ENCODE results near the gene BCL2L1.
A peak's percentile ranks its signal among the peaks of the same experiment; 100 is the strongest.

The BCL2L1 gene

DNA sequence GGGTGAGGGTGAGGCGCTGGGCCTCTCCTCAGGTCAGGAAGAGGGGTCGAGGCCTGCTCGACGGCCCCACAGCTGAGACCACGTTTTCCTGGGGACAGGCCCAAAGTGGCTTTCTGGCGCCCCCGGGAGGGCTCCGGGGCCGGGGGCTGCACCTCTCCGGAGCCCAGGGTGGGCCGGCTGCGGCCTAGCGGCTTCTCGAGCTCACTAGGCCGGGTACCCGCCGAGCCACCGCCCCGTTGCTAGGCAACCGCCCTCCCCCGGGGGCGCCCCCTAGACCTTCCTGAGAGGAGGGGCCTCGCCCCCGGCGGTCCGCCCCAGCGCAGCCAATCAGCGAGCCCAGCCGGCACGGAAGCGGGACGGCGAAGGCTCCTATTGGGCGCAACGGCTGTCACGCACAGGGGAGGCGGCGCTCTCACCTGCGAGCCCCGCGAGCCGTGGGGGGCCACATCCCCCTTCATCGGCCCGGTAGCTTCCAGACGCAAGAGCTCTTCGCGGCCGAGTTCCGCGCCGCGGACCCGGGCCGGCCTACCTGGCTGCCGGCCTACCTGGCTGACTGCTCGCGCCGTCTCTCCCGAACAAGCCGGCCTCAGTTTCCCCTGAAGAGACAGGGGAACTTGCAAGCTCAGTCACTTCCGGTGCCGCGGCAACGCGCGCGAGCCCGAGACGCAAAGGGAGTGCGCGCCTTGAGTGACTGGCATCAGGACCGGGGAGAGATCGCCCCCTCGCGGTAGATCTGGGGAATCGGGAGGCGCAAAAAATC is 831 bp upstream of the BCL2L1 start:
- DNase-seq = peak; percentile 96 to 98

DNA sequence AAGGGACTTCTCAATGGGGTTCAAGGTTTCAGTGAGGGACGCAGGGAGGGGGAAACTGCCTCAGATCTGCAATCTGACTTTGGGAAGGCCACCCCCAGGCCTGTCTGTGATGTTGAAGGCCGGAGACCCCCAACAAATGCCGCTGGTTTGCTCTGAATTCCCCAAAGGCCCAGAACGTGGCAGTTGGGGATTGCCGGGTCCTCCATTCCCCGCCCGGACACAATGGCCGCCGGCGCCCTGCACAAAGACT is 326 bp upstream of the BCL2L1 start:
- no peak for DNase-seq

DNA sequence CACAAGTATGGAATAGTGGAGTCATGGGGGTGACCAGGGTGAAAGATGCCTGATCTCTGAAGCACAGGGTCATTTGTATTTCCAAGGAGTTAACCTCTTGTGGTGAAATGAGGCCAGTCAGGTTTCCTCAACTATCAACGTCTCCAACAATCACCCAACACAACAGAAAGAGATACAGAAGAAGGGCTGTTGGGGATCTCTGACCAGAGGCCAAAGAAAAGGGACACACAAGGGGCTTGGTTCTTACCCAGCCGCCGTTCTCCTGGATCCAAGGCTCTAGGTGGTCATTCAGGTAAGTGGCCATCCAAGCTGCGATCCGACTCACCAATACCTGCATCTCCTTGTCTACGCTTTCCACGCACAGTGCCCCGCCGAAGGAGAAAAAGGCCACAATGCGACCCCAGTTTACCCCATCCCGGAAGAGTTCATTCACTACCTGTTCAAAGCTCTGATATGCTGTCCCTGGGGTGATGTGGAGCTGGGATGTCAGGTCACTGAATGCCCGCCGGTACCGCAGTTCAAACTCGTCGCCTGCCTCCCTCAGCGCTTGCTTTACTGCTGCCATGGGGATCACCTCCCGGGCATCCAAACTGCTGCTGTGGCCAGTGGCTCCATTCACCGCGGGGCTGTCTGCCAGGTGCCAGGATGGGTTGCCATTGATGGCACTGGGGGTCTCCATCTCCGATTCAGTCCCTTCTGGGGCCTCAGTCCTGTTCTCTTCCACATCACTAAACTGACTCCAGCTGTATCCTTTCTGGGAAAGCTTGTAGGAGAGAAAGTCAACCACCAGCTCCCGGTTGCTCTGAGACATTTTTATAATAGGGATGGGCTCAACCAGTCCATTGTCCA is 1.0 kb downstream of the BCL2L1 start:
- no peak for DNase-seq

DNA sequence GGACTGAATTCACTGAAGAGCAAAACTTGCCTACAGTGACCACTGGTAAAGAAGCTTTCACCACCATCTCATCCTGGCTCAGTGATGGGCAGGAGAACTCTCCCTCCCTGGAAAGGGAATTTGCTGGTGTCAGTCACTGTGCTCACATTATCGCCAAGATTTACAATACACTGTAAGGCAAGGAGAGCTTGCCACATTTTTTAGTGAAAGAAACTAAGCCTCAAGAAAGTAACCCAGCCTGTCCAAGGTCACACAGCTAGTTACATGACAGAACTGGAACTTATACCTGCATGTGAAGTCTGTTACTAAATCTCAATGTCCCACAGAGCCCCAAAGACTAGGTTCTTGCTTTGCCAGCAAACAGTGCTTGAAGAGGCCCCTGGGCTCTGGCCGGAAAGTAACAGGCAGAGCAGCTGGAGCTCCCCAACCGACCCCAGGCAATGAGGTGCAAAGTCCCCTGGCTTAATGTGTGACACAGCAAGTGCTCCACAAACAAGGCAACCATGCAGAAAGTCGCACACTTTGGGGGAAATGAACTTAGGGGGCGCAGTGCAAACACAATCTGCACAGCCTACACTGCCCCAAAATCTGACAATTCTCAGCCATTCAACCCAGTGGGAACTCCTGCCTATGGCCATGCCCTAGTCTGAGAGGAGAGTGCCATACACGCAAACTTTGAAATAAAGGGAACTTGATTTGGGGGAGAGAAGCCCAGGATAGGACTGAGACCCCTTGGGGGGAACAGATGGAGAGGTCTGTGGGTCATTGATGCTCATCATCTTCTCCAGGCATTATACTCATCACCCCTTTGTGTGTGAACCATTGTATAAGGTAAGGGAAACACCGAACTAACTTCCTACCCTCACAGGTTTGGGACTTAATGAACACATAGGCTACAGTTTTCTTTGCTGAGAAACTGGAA is 1.9 kb downstream of the BCL2L1 start:
- DNase-seq = no peak

DNA sequence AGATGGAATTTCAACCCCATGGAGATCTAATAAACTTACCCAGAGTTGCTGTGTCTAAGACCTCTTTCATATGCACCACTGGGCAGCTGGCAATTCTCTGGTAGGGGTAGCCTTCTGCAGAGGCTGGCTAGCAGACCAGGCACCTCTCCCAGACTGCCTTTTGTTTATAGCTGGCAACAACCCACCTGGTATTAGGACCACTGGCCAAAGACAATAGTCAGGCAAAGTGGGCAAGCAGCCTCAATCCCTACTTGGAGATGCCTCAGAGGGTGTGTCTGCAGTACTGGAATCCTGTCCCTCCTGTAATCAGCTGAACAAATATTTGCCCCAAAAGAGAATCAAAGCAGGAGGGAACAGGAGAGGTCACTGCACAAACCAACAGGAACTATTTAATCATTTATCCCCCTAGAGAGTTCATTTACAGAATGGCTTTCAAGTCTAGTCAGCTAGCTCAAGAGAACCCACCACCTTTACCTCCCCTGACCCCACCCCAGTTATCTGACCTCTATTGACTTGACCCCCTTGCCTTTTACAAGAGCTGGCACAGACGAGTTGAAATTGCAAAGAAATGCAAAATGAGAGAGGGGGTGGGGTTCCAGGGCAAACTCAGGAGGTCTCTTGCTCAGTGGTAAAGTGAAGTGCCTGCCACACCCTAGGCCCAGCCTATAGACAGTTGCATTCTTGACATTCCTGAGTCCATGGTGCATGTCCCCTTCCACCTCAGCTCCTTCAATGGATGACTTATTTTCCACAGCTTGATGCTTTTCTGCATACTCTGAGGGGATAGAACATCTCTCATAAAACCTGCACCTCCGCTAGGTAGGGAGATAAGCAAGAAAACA is 2.8 kb downstream of the BCL2L1 start:
- DNase-seq = no peak

DNA sequence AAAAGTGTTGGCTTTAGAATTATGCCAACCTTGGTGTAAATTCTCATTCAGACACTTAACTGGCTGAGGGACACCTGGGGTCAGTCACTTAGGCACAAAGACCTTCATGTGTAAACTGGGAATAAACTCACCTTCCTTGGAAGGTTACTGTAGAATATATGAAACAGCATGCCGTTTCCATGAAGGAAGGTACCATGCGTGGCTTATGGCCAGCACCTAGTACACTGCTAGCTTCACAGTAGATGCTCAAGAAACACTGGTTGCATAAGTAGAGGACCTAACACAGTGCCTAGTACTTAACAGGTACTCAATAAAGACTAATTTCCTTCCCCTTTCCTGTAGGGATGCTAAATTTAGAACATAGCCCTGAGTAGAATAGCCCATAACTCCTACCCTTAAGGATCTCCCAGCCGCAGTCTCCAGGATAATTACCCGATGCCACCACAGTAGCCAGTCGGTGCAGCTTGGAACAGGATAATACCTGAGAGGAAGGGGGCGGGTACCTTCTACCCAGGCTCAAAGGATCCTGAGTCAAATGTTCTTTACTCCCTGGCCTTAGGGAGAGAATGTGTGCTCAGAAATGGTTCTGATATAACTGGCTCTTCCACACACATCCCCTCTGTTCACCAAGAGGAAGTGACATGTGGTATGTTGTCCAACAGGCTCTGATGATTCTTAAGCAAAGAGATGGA is 3.6 kb downstream of the BCL2L1 start:
- no peak for DNase-seq

DNA sequence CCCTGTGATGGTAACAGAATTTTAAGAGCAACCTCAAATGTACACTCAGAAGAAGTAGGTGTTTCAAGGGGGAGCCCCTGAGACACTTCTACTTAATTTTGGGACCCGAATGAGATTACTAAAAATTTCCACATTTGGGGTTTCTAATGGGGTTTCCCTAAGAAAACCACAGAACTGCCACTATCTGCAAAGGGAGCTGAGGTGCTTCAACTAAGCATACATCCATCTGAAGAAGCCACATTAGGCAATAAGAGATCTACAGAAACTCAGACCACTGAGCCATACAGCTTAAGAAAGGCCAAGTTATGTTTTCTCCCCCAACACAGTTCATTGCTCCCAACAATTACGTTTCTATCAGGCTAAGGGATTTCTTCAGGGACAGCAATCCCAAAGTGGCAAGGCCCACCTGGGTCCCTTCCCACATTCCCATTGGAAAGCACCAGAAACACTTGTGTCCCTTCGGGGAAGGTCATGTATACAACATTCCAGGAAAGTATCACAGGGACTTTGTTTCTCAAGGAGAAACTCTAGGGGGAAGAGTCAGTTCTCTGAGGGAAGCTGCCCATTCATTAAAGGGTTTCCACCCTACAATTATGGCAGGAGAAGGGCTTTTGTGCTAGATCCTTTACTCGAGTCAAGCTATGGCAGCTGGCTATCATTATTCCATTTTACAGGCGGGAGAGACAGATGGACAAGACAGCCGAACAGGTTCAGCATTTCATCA is 5.0 kb downstream of the BCL2L1 start:
- peak; percentile 39 to 46 for DNase-seq

DNA sequence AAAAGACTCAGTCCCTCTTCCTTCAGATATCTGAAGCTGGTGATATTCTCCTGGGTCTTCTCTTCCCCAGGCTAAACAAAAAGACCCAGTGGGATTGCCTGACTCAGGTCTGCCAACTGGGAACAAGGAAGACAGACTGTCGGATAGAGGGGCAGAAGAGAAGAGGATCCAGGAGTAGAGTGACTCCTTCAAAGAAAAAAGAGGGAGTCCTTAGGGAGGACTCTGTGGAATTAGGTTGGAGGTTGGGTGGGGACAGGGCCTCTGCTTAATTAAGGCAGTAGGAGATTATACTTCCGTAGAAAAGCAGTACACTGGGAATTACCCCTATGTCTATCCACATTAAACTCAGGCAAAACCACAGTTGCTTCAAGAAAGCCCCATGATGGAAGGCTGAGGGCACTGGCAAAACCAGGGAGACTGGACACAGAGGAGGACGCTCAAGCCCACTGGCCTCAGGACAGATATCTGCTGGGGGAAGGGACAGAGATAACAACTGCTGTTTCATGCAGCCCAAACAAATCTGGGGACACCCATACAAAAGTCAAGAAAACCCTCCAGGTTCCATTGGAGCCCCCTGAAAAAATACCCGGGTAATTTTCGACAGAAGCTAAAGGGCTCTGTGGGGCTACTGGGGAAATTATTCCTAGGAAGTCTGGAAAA is 5.7 kb downstream of the BCL2L1 start:
- no peak for DNase-seq

DNA sequence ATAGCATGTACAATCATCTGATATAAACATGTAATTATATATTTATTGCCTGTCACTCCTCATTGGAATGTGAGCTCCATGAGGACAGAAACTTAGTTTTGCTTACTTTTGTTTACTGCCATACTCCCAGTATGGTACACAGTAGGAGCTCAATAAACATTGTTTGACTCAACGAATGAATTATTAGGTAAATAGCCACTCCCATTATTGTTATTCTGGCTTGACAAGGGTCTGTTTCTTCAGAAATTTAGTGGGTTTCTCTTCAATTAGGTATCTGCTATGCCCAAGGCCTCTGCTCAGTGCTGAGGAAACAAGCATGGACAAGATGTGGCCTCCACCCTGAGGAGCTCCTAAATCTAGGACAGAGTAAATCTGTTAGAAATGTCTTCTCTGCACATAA is 6.3 kb downstream of the BCL2L1 start:
- DNase-seq = no peak

DNA sequence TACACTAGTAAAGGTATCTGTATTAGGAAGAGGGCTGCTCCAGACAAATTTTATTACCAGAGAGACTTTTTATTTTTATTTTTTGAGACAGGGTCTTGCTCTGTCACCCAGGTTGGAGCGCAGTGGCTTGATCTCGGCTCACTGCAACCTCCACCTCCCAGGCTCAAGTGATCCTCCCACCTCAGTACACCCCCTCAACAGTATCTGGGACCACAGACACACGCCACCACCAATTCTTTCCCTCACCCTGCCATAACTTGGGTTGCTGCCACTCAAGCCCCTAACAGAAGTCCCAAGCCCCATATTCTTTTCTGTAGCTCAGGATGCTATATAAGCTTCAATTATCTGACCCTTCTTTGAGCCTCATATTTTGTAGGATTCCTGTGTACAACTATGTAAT is 6.9 kb downstream of the BCL2L1 start:
- no peak for DNase-seq

DNA sequence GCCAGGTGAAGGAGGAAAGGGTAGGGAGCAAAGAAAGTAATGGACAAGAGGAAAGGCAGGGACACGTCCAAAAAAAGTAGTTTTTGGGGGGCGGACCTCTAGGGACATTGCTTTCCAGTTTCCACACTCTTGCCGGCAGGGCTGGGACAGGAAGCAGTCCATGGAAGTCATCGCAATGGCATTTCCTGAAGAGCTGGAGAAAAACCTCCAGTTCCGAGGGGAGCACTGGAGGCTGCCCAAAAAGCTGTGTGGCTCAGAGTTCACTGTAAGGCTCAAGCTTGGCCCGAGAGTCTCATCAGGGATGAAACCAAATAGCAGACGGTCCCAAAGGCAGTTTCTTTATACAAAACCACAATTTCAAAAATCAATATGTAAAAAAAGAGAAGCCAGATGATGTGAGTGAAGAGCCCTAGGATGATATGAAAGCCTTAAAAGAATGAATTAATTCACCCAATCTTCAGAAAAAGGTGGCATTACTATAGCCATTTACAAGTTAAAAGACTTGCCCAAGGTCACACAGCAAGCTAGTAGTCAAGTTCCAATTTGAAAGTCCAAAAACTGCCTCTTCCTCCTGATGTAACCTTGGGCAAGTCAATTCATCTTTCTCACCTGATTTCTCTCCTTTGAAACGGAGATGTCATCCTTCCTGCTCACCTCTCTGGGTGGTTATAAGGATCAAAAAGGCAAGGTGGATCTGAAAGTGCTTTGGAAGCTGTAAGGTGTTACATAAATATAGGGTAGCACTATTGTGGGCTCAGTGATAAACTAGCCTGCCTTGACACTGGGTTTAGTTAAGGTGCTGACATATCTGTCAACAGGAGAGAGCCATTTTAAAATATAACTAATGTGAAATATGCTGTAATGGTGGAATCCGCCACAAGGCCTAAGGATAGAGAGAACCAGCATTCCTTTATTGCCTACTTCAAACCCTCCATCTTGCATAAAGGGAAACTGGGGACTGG is 9.1 kb downstream of the BCL2L1 start:
- DNase-seq = no peak

DNA sequence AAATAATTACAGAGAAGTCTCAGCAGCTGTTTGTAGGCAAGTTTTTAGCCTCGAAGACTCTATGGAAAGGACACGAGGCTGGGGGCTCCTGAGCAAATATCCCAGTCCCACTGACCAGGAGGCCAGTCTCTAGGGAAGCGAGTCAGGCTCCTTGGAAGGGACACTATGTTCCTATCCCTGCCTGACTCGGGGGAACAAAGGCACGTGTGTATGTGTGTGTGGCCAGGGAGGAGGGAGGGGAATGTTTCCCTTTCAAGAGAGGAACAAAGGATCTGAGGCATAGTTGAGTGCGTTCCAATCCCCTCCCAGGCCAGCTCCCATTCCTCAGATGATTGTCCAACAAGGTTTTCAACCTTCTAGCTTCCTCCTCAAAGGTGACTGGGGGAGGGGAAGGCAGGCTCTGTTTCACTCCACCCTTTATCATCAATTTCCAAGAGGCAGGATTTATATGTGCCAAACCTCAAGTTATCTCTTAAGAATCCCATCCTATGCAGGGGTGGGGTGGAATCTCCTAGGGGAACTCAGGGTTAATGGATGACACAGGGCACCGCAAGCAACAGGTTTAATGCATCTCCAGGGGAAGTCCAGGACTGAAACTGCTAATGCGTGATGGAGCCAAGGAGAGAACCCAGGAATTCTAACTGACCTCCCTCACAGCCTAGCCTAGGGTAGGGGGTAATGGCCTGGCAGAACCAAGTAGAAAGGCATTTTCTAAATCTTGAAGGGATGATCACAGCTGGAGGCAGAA is 9.9 kb downstream of the BCL2L1 start:
- DNase-seq = no peak

DNA sequence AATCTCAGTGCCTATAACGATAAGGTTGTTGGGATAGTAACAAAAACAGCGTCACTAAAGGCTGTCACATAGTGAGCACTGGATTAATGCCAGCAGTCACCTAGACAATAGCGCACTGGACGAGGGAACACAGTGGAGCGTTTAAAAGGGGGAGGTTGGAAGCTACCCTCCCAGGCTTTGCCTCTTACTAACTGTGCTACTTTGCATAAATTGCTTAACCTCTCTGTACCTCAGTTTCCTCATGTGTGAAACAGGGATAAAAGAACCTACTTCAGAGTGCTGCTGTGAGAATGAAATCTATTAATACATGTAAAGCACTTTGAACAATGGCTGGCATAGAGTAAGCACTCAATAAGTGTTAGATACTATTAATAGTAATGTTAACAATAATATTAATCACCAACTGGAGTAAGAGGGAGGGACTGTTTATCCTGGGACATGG is 10.5 kb downstream of the BCL2L1 start:
- no peak for DNase-seq

DNA sequence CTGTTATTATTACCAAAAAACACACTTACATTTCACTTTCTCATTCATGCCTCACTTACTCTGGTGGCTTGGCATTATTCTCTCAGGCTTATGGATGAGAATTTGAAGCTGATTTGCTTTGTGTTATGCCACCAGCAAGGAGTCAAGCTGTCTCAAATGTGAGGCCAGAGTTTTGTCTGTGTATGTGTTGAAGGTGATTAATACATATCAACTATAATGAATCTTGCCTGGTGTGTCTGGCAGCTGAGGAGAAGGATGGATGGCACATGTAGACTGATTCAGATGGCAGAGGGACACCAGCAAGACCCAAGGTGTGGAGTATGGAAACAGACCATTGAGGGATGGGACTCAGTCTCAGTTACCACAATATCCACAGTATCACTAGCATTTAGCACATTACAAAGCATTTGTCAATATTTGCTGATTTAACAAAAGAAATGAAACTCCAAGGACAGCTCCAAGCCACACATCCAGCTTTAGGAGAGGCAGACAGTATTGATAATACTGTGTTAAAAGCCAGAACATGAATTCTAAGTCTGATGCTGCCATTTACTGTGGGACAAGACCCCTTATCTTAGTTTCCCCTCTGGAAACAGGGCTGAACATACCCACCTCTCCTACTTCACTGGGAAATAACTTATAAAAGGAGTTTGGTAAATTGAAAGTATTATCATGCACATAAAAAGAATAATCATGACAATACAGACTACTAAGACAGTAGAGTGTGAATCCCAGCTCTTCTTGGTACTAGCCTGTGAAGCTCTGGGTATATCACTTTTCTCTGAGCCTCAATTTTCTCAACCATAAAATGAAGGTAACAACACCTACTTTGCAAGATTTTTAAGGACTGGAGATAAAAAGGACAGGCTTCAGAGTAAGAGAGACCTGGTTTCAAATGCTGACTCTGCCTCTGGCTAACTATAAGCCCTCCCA is 11.2 kb downstream of the BCL2L1 start:
- DNase-seq = no peak

DNA sequence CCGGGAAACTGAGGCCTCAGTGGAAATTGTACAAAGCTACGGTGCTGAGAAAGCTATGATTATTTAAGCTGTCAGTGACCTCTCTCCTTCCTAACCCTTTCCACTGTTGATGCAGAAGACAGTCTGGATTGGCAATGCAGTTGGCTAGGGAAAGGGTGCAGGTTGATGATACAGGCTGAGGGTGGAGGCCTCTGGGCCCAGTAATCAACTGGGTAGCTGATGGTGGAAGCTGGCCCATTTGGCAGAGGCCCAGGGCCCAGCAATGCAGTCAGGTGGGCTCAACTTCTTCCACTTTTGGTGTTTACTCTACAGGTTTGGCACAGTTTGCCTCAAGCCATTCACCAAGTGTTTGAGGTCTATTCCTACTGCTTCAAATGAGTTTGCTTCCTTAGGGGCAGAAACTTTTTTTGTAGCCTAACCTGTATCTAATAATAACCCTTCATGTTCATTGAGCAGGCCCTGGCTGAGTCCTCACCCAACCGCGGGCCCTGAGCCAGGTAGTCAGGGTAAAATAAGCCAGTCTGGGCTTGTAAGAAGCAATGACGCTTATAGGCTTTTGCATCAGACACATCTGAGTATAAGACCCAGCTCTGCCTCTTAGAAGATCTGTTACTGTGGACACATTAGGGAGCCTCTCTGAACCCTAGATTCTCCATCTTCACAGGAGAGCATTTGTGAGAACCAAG is 12.1 kb downstream of the BCL2L1 start:
- no peak for DNase-seq

DNA sequence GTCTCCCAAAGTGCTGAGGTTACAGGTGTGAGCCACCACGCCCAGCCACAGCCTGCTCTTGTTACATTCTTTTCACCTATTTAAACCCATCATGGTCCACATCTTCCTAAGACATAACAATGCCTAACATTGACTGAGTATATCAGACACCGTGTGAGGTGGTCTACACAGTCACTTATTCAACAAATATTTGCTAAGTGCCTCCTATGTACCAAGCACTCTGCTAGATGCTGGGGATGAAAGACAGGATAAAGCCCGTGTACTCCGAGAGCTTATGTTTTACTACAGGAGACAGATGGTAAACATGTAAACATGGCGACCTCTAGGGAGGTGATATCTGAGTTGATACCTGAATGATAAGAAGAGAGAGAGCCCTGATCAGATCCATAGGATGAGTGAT is 12.7 kb downstream of the BCL2L1 start:
- DNase-seq = no peak

Data from activated CD4-positive, alpha-beta T cell treated with anti-CD3 and anti-CD28 coated beads for 4 hours (primary cell).